H1 (cell line): ENCODE measurements around the gene MAVS. TPM values are rescaled to one million over a fixed set of nuclear protein-coding genes. Genes with fewer than 3 reads are reported as not detected.

Source experiments
- CTCF ChIA-PET: fragments of 300-600 bp; sonication (Branson Sonifier 250); formaldehyde crosslinking; loops from one replicate; lab custom pipeline; 2021; ENCODE audit not compliant: partially characterized antibody; lab: Charles Lee
- POLR2A ChIA-PET: fragments of 300-600 bp; sonication (Branson Sonifier 250); formaldehyde crosslinking; loops from one replicate; lab custom pipeline; 2021; ENCODE audit warnings: inconsistent platforms; ENCODE audit not compliant: partially characterized antibody; lab: Charles Lee
- DNase-seq, 2 experiments: peaks; one replicate each; pipeline versions ENCODE4 v3.0.0 to v3.0.0-alpha.2; 2010 to 2022; ENCODE audit warnings: low spot score in 2 of 2, low read depth in 1 of 2, mixed read lengths in 1 of 2
- FAIRE-seq: peaks from 2 replicates; lab custom pipeline; 2011; peaks lifted over from hg19 to GRCh38; lab: Jason Lieb, UNC
- H2AFZ ChIP-seq: 2 replicates; pipeline ENCODE4 v1.8.1; 2012; ENCODE audit warnings: low read length, inconsistent platforms
- H2AK5ac ChIP-seq: 2 replicates; pipeline ENCODE4 v1.6.1; 2013; ENCODE audit warnings: low read depth, low read length
- H2BK120ac ChIP-seq: replicated peaks from 2 replicates; pipeline ENCODE3; 2013; ENCODE audit warnings: low read depth, low read length, inconsistent platforms
- H2BK12ac ChIP-seq: 2 replicates; pipeline ENCODE4 v1.6.1; 2013; ENCODE audit warnings: low read depth, low read length
- H2BK15ac ChIP-seq: 2 replicates; pipeline ENCODE4 v1.6.1; 2013; ENCODE audit warnings: low read length
- H2BK20ac ChIP-seq: 2 replicates; pipeline ENCODE4 v1.6.1; 2013; ENCODE audit warnings: low read length
- H2BK5ac ChIP-seq: 2 replicates; pipeline ENCODE4 v1.6.1; 2013; ENCODE audit warnings: low read depth, low read length
- H3K14ac ChIP-seq: 2 replicates; pipeline ENCODE4 v1.6.1; 2013; ENCODE audit warnings: inconsistent platforms; ENCODE audit not compliant: insufficient read length
- H3K18ac ChIP-seq: 2 replicates; pipeline ENCODE4 v1.6.1; 2013; ENCODE audit warnings: low read length; ENCODE audit errors: extremely low read depth
- H3K23ac ChIP-seq: 2 replicates; pipeline ENCODE4 v1.6.1; 2013; ENCODE audit warnings: inconsistent platforms; ENCODE audit not compliant: insufficient read length
- H3K23me2 ChIP-seq: 2 replicates; pipeline ENCODE4 v1.6.1; 2013; ENCODE audit warnings: low read depth, low read length
- H3K27ac ChIP-seq: 2 replicates; pipeline ENCODE4 v1.6.1; 2011; ENCODE audit warnings: low read depth, low read length, inconsistent platforms
- H3K27me3 ChIP-seq, 4 experiments: replicated peaks in 1 of 4; 1 replicate in 1 of 4; 2 replicates in 3 of 4; pipeline versions ENCODE4 v1.6.1 to v1.8.1; 2011 to 2013; ENCODE audit warnings: low read length in 3 of 4, mild to moderate bottlenecking in 3 of 4, inconsistent platforms in 2 of 4, mixed read lengths in 2 of 4, moderate library complexity in 1 of 4; ENCODE audit not compliant: control insufficient read depth in 3 of 4, insufficient read depth in 3 of 4; ENCODE audit errors: extremely low read depth in 1 of 4
- H3K36me3 ChIP-seq, 4 experiments: 2 replicates each; pipeline versions ENCODE4 v1.6.1 to v1.8.1; 2011 to 2013; ENCODE audit warnings: mild to moderate bottlenecking in 4 of 4, low read length in 3 of 4, moderate library complexity in 2 of 4, control low read depth in 1 of 4, inconsistent platforms in 1 of 4; ENCODE audit not compliant: insufficient read depth in 4 of 4, control insufficient read depth in 2 of 4
- H3K4ac ChIP-seq: replicated peaks from 2 replicates; pipeline ENCODE3; 2013; ENCODE audit warnings: low read length, low read depth, mixed read lengths, inconsistent platforms; ENCODE audit not compliant: insufficient read length
- H3K4me1 ChIP-seq, 4 experiments: replicated peaks in 1 of 4; 1 replicate in 1 of 4; 2 replicates in 3 of 4; pipeline versions ENCODE4 v1.6.1 to v1.8.1; 2011 to 2013; ENCODE audit warnings: low read length in 3 of 4, inconsistent platforms in 2 of 4, mixed read lengths in 1 of 4; ENCODE audit not compliant: insufficient read depth in 4 of 4, control insufficient read depth in 3 of 4
- H3K4me2 ChIP-seq, 2 experiments: 2 replicates each; pipeline versions ENCODE4 v1.6.1 to v1.8.1; 2011 to 2013; ENCODE audit warnings: low read depth in 2 of 2, low read length in 2 of 2, control low read depth in 1 of 2, inconsistent platforms in 1 of 2, mild to moderate bottlenecking in 1 of 2; ENCODE audit not compliant: insufficient read depth in 1 of 2
- H3K4me3 ChIP-seq, 4 experiments: fragments of 200-600, 300-600 bp in 1 of 4; sonication (generic), shearing (Covaris generic), sonication (Bioruptor Twin) in 1 of 4; 2 replicates each; pipeline versions ENCODE4 v1.5.1 to v1.8.1; 2011 to 2016; ENCODE audit warnings: low read length in 4 of 4, low read depth in 3 of 4, control low read depth in 2 of 4, inconsistent platforms in 2 of 4, mild to moderate bottlenecking in 2 of 4, mixed read lengths in 1 of 4, moderate library complexity in 1 of 4; ENCODE audit not compliant: insufficient read depth in 2 of 4; ENCODE audit errors: extremely low read depth in 1 of 4
- H3K56ac ChIP-seq: replicated peaks from 2 replicates; pipeline ENCODE3; 2013; ENCODE audit warnings: low read depth, mild to moderate bottlenecking, mixed read lengths, low read length, inconsistent platforms; ENCODE audit not compliant: insufficient read length
- H3K79me1 ChIP-seq: 2 replicates; pipeline ENCODE4 v1.6.1; 2013; ENCODE audit warnings: low read depth, low read length, control low read depth
- H3K79me2 ChIP-seq, 2 experiments: 2 replicates each; pipeline versions ENCODE4 v1.6.1 to v1.8.1; 2012 to 2013; ENCODE audit warnings: low read length in 2 of 2, mild to moderate bottlenecking in 2 of 2, inconsistent platforms in 1 of 2; ENCODE audit not compliant: insufficient read depth in 2 of 2, control insufficient read depth in 1 of 2
- H3K9ac ChIP-seq, 4 experiments: replicated peaks in 1 of 4; 1 replicate in 1 of 4; 2 replicates in 3 of 4; pipeline versions ENCODE4 v1.6.1 to v1.8.1; 2011 to 2013; ENCODE audit warnings: low read depth in 3 of 4, low read length in 3 of 4, control low read depth in 2 of 4, mild to moderate bottlenecking in 2 of 4, moderate library complexity in 2 of 4, inconsistent platforms in 1 of 4; ENCODE audit errors: extremely low read depth in 1 of 4
- H3K9me3 ChIP-seq, 2 experiments: 2 replicates each; pipeline versions ENCODE4 v1.6.1 to v1.8.1; 2012 to 2013; ENCODE audit warnings: mild to moderate bottlenecking in 2 of 2, moderate library complexity in 2 of 2, control low read depth in 1 of 2, inconsistent platforms in 1 of 2, low read depth in 1 of 2, low read length in 1 of 2, mixed read lengths in 1 of 2; ENCODE audit not compliant: insufficient read depth in 2 of 2
- H4K20me1 ChIP-seq, 2 experiments: replicated peaks in 1 of 2; 2 replicates each; pipeline versions ENCODE3 to v1.8.1; 2011 to 2013; ENCODE audit warnings: inconsistent platforms in 2 of 2, low read length in 2 of 2, mild to moderate bottlenecking in 1 of 2; ENCODE audit not compliant: insufficient read depth in 2 of 2, control insufficient read depth in 1 of 2
- H4K5ac ChIP-seq: 2 replicates; pipeline ENCODE4 v1.6.1; 2013; ENCODE audit warnings: low read length, low read depth, mixed read lengths, inconsistent platforms; ENCODE audit not compliant: insufficient read length
- H4K8ac ChIP-seq: 2 replicates; pipeline ENCODE4 v1.8.0; 2013; ENCODE audit warnings: mild to moderate bottlenecking, moderate library complexity, low read length, inconsistent platforms; ENCODE audit not compliant: insufficient read depth; ENCODE audit errors: extremely low read depth
- H4K91ac ChIP-seq: replicated peaks from 2 replicates; pipeline ENCODE3; 2013; ENCODE audit warnings: low read length, mixed read lengths, inconsistent platforms; ENCODE audit not compliant: insufficient read length
- BACH1 ChIP-seq: IDR thresholded peaks from 2 replicates; pipeline ENCODE4 v1.6.1; 2012; ENCODE audit warnings: low read length, improper control_type of control experiment
- BCL11A ChIP-seq, 2 experiments: IDR thresholded peaks; one replicate each; pipeline ENCODE4 v1.6.1; 2011; ENCODE audit warnings: low read depth in 2 of 2, low read length in 2 of 2, mild to moderate bottlenecking in 2 of 2
- BRCA1 ChIP-seq: IDR thresholded peaks from 2 replicates; pipeline ENCODE4 v1.6.1; 2012; ENCODE audit warnings: low read depth, low read length, improper control_type of control experiment
- CHD2 ChIP-seq: IDR thresholded peaks from 2 replicates; pipeline ENCODE4 v1.6.1; 2012; ENCODE audit warnings: low read length, improper control_type of control experiment
- CREB1 ChIP-seq: IDR thresholded peaks from 2 replicates; pipeline ENCODE4 v1.6.1; 2012; ENCODE audit warnings: inconsistent platforms
- CTBP2 ChIP-seq: IDR thresholded peaks from 2 replicates; pipeline ENCODE4 v1.7.0; 2011; ENCODE audit warnings: borderline replicate concordance, mild to moderate bottlenecking, moderate library complexity, mixed read lengths, low read length; ENCODE audit not compliant: insufficient read depth, insufficient read length
- FOSL1 ChIP-seq: IDR thresholded peaks from 2 replicates; pipeline ENCODE4 v1.6.1; 2011; ENCODE audit warnings: mild to moderate bottlenecking, low read depth, low read length, moderate library complexity; ENCODE audit not compliant: insufficient read depth
- JUND ChIP-seq: IDR thresholded peaks from 2 replicates; pipeline ENCODE4 v1.6.1; 2011; ENCODE audit warnings: mild to moderate bottlenecking, improper control_type of control experiment, low read length
- NRF1 ChIP-seq: IDR thresholded peaks from 2 replicates; pipeline ENCODE4 v1.6.1; 2011; ENCODE audit warnings: mild to moderate bottlenecking, low read depth, low read length, improper control_type of control experiment
- POLR2A ChIP-seq, 2 experiments: IDR thresholded peaks; 1 replicate in 1 of 2; 2 replicates in 1 of 2; pipeline ENCODE4 v1.6.1; 2011; ENCODE audit warnings: low read depth in 2 of 2, low read length in 2 of 2, mild to moderate bottlenecking in 2 of 2; ENCODE audit errors: control extremely low read depth in 1 of 2
- POU5F1 ChIP-seq: IDR thresholded peaks from 2 replicates; pipeline ENCODE4 v1.6.1; 2011; ENCODE audit warnings: low read depth, mild to moderate bottlenecking, low read length, moderate library complexity
- RFX5 ChIP-seq: IDR thresholded peaks from 2 replicates; pipeline ENCODE4 v1.6.1; 2011; ENCODE audit warnings: low read depth, low read length, improper control_type of control experiment, borderline replicate concordance
- RXRA ChIP-seq: IDR thresholded peaks from 2 replicates; pipeline ENCODE4 v1.6.1; 2011; ENCODE audit warnings: low read depth, mild to moderate bottlenecking, low read length, moderate library complexity; ENCODE audit not compliant: insufficient read depth
- WGBS, 2 experiments: shearing (Covaris generic) in 1 of 2; methylation state at CpG; one replicate each; pipeline versions ENCODE4 v1.1.6 to v1.1.7; 2013 to 2015; ENCODE audit warnings: low lambda C conversion rate in 2 of 2, mixed read lengths in 2 of 2, inconsistent platforms in 1 of 2, low coverage in 1 of 2, missing lambda C conversion rate in 1 of 2; ENCODE audit not compliant: insufficient replicate concordance in 2 of 2, insufficient coverage in 1 of 2, insufficient read length in 1 of 2; ENCODE audit errors: extremely low coverage in 1 of 2, missing lambda C conversion rate in 1 of 2; 5-methylcytosine and 5-hydroxymethylcytosine counted together
- polyA plus RNA-seq, 7 experiments: library from polyadenylated mRNA; depleted of rRNA in 3 of 7; stranded (reverse) in 5 of 7; unstranded in 2 of 7; fragments of >200 nt in 5 of 7; fragments of 200-250 nt in 2 of 7; gene quantifications; 1 replicate in 5 of 7; 2 replicates in 1 of 7; 4 replicates in 1 of 7; pipeline versions ENCODE4 v1.2.1 to v1.2.3, GENCODE V29; 2011 to 2013; ENCODE audit warnings: missing spikeins in 2 of 7, mixed read lengths in 2 of 7
- total RNA-seq: library from RNA; stranded (reverse); fragmentation: NEBNext Ultra II Directional; extraction: Animal tissue kit (Norgen Biotek cat#: 25700); gene quantifications from 2 replicates; pipeline ENCODE4 v1.2.1, GENCODE V29; 2021
- TF ChIP-seq, protein P1 (sequence below): IDR thresholded peaks from 2 replicates; pipeline ENCODE4 v1.6.1; 2011; ENCODE audit warnings: low read depth, mild to moderate bottlenecking, low read length; ENCODE audit not compliant: insufficient read depth

The MAVS gene
- total and polyA plus RNA-seq, 2 of the 8 experiments (the other 6 are each of a cell fraction or from before 2014, with no cell fraction given), result 9.9 to 24.3 TPM

DNA sequence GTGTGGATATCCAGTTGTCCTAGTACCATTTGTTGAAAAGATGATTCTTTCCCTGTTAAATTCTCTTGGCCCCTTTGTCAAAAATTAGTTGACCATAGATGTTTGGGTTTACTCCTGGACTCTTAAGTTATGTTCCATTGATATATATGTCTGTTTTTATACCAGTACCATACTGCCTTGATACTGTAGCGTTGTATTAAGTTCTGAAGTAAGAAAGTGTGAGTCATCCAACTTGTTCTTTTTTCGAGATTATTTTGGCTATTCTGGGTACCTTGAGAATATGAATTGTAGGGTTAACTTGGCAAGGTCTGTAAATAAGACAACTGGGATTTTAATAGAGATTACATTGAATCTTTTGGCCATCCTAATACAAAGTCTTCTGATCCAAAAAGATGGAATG, 69.1 kb downstream of the MAVS start:
- Histone ChIP-seq H3K18ac (no peak overlapping the region), H2BK20ac (no peak overlapping the region), H3K4me3 (no peak overlapping the region), H3K9ac (no peak overlapping the region), H3K14ac (no peak overlapping the region), H2AFZ (no peak overlapping the region), H3K4me1 (no peaks in the 10 kb centered on the region), H3K27me3 (no peaks in the 10 kb centered on the region), H3K4ac (no peak overlapping the region), H3K79me2 (peaks cover 5 to 90% of the 10 kb centered on the region in 2 experiments), H4K8ac (no peak overlapping the region), H3K79me1 (peaks cover 3% of the 10 kb centered on the region; the same call in 1 of the 2 replicates), H3K4me2 (no peak overlapping the region), H3K23ac (no peak overlapping the region), H4K91ac (no peak overlapping the region), H4K20me1 (peaks cover 26 to 30% of the 10 kb centered on the region in 2 experiments), H2BK15ac (no peak overlapping the region), H3K36me3 (peaks cover 29 to 78% (median 58%) of the 10 kb centered on the region in 4 experiments), H2BK5ac (no peak overlapping the region), H3K23me2 (no peaks in the 10 kb centered on the region; the same call in 1 of the 2 replicates), H2BK120ac (no peak overlapping the region), H3K9me3 (no peaks in the 10 kb centered on the region), H3K27ac (no peak overlapping the region), H2AK5ac (no peak overlapping the region), H4K5ac (no peak overlapping the region), H3K56ac (no peak overlapping the region), H2BK12ac (no peak overlapping the region)
- CTCF ChIA-PET, result interaction anchor here (1.3 to 3.0 kb wide), 2 partner anchors 28 to 157 kb away, joined by 3 to 10 read pairs; no protein-coding TSS in a partner anchor
- FAIRE-seq (no peak), DNase-seq (no peak)
- POLR2A ChIA-PET, result interaction anchor here (0.7 to 1.8 kb wide), 3 partner anchors 14 to 26 kb away, joined by 3 to 4 read pairs (median 3); no protein-coding TSS in a partner anchor
- WGBS, 2 experiments, result 73% methylated on average over 2 of the region's 2 CpGs; no CpG with 5 or more reads in 1 of the 2 experiments
- TF ChIP-seq BRCA1, result no peak
- no peak for TF ChIP-seq CTBP2
- no peak for TF ChIP-seq CHD2
- no peak for TF ChIP-seq POLR2A (IDR thresholded peaks at IDR 0.05; ENCODE audit: control extremely low read depth in 1 of 2, low read depth in 2 of 2, low read length in 2 of 2)
- TF ChIP-seq, protein P1, sequence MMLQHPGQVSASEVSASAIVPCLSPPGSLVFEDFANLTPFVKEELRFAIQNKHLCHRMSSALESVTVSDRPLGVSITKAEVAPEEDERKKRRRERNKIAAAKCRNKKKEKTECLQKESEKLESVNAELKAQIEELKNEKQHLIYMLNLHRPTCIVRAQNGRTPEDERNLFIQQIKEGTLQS, result no peak
- no peak for TF ChIP-seq RXRA
- TF ChIP-seq CREB1, result no peak
- no peak for TF ChIP-seq FOSL1
- no peak for TF ChIP-seq JUND
- no peak for TF ChIP-seq POU5F1
- no peak for TF ChIP-seq BACH1
- no peak for TF ChIP-seq NRF1
- TF ChIP-seq RFX5, result no peak
- no peak for TF ChIP-seq BCL11A (IDR thresholded peaks at IDR 0.05; ENCODE audit: low read depth in 2 of 2, low read length in 2 of 2)
